Fibroblast of villous mesenchyme (primary cell): ENCODE results near the gene SLC17A4. TPM values are rescaled to one million over a fixed set of nuclear protein-coding genes. Genes with fewer than 3 reads are reported as not detected.

Experiments
- DNase-seq: peaks from one replicate; pipeline ENCODE4 v3.0.0-alpha.2; 2010; ENCODE audit warnings: low read depth
- H3K4me3 ChIP-seq: 2 replicates; pipeline ENCODE4 v1.5.1; 2011; ENCODE audit warnings: low read depth, mild to moderate bottlenecking, low read length
- total RNA-seq: library from RNA; depleted of rRNA; stranded (reverse); fragments of >200 nt; gene quantifications from 2 replicates; pipeline ENCODE4 v1.2.3, GENCODE V29; 2012
- TF ChIP-seq, protein P1 (sequence below): IDR thresholded peaks from 2 replicates; pipeline ENCODE4 v1.5.1; 2012; ENCODE audit warnings: low read depth, mild to moderate bottlenecking, low read length; ENCODE audit not compliant: insufficient read depth

The SLC17A4 gene
- total RNA-seq, 1 donor = not detected

DNA sequence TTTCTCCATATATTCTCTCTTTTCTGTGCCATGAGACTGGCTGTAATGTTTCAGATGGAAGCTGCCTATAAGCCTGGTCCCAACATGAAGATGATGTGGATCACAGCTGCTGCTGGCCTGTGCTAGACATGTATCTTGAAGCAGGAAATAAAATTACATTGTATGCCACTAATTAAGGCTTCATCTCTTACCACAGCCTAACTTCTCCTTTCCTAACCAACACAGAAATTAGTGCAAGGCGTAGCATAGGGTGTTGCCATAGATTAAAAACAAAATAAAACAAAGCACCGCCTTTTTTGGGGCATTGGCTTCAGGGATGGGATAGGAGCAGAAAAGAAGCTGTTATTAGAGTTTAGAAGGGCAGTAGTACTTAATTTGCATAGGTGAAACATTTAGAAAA is 4.7 kb upstream of the SLC17A4 start:
- TF ChIP-seq, protein P1, sequence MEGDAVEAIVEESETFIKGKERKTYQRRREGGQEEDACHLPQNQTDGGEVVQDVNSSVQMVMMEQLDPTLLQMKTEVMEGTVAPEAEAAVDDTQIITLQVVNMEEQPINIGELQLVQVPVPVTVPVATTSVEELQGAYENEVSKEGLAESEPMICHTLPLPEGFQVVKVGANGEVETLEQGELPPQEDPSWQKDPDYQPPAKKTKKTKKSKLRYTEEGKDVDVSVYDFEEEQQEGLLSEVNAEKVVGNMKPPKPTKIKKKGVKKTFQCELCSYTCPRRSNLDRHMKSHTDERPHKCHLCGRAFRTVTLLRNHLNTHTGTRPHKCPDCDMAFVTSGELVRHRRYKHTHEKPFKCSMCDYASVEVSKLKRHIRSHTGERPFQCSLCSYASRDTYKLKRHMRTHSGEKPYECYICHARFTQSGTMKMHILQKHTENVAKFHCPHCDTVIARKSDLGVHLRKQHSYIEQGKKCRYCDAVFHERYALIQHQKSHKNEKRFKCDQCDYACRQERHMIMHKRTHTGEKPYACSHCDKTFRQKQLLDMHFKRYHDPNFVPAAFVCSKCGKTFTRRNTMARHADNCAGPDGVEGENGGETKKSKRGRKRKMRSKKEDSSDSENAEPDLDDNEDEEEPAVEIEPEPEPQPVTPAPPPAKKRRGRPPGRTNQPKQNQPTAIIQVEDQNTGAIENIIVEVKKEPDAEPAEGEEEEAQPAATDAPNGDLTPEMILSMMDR = no peak
- H3K4me3 ChIP-seq = no peak overlapping the region
- DNase-seq = no peak

DNA sequence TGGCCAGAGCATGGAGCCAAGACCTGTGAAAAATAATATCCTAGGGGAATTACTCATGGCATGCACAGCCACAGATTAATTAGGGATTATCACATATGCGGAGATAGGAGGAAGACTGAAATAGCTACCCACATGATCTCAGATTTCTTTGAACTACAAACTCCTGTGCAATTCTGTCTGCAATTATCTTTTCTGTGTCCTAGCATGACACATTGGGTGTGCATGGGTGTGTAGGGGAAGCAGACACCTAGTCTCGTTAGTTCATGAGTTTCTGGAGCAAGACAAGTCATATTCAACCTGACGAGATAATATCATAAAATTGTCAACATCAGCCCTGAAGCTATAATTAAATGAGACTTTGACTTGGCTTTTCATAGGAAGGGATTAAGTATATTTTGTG is 3.6 kb upstream of the SLC17A4 start:
- DNase-seq = no peak
- H3K4me3 ChIP-seq = no peak overlapping the region
- TF ChIP-seq, protein P1 = no peak

GRCh38 chr6:25753079-25753478 is 1.5 kb upstream of the SLC17A4 start:
- H3K4me3 ChIP-seq = no peak overlapping the region
- TF ChIP-seq, protein P1 = no peak
- no peak for DNase-seq

GRCh38 chr6:25755483-25755882 is 941 bp downstream of the SLC17A4 start:
- TF ChIP-seq, protein P1 = no peak
- no peak overlapping the region for H3K4me3 ChIP-seq
- DNase-seq = no peak

DNA sequence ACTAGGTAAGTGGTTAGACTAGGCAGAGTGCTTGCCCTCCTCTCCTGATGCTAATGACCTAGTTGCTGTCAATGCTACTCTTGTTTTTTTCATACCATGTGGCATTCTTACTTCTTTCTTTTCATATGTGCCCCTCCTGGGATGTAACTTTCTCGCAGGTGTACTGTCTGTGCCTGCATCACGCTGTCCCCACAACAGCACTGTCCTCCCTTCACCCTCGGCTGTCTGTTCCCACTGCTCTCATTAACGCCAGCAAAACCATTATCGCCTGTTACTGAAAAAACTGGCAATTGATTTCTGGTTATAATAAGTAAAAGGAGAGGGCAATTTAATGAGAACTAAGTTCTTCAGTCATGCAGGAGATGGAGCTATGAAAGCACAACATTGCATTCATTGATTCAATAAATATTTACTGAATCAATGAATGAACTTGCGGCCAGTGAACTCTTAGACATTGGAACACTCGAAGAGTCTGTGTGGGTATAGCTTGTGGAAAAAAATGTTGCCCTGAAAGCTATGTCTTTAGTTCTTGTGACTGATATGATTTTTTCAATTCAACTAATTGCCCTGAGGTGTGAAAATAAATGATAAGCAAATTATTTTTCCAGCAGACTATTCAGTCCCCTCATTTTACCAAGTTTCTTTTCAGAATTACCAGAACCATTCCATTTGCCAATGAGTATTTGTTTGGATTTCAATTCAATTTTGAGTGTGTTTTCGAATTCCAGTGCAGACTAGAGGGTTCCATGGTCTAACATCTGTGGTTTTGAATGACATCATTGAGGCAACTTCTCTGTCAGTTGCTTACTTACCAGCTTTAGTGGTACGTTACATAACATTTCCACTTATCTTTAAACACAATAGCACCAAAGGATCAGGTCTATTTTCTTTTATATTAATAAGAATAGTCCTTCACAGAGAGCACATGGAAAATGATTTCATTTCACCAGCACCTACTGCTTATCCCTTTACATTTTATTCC is 2.1 kb downstream of the SLC17A4 start:
- no peak for DNase-seq
- no peak overlapping the region for H3K4me3 ChIP-seq
- TF ChIP-seq, protein P1 = no peak

DNA sequence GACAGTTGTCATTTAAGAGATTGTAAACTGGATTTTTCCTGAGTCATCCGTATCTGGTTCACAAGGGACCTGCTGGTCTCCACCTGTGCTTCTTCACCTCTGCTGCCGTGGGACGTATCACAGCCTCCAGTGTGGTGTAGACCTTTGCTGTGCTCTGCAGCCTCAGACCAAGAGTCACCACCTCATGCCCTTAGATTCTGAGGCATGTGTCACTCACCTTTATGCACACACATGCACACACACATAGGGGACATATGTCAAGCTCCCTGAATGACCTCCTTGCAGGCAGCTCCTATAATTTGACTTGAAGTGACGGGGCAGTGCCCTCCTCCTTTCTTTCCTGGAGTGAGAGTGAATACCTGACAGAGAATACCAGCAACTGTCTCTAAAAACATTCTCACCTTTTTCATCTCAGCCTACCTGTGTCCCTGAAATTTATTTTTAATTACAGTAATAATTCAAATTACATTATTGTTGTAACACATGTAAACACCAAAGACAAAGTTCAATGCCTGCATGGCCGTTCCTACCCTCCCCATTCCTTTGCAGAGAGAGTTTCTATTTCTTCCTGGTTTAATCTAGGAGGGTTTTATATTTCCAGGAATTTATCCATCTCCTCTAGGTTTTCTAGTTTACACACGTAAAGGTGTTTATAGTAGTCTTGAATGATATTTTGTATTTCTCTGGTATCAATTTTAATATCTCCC is 3.5 kb downstream of the SLC17A4 start:
- no peak overlapping the region for H3K4me3 ChIP-seq
- TF ChIP-seq, protein P1 = no peak
- DNase-seq = no peak
